A673 (cell line): ENCODE measurements around the gene FGFR1OP2. TPM values are rescaled to one million over a fixed set of nuclear protein-coding genes. Genes with fewer than 3 reads are reported as not detected.

Experiments used
- BruUV-seq: library from RNA; stranded (reverse); fragments of 400-500 nt; replicated peaks from 2 replicates; lab custom pipeline; 2021; lab: Mats Ljungman, UMichigan
- CTCF ChIA-PET: fragments of 300-600 bp; sonication (Branson Sonifier 250); formaldehyde crosslinking; loops from one replicate; lab custom pipeline; 2022; ENCODE audit warnings: antibody characterized with exemption; lab: Charles Lee
- POLR2A ChIA-PET: fragments of 300-600 bp; sonication (Branson Sonifier 250); formaldehyde crosslinking; loops from one replicate; lab custom pipeline; 2022; ENCODE audit warnings: antibody characterized with exemption; ENCODE audit not compliant: low non-redundant PET; lab: Charles Lee
- DNase-seq: peaks from one replicate; pipeline ENCODE4 v3.0.0-alpha.2; 2015; ENCODE audit warnings: low spot score
- H3K27ac ChIP-seq: fragments of 200-600 bp; sonication (generic); 2 replicates; pipeline ENCODE4 v1.5.1; 2016; ENCODE audit warnings: mixed run types, low read depth, mild to moderate bottlenecking, mixed read lengths, antibody characterized with exemption, low read length; ENCODE audit not compliant: poor library complexity, severe bottlenecking
- H3K27me3 ChIP-seq: fragments of 200-600 bp; sonication (generic); replicated peaks from 2 replicates; pipeline ENCODE4 v1.6.1; 2017; ENCODE audit warnings: mixed run types, low read depth, mild to moderate bottlenecking, mixed read lengths, antibody characterized with exemption, low read length; ENCODE audit not compliant: insufficient read depth, poor library complexity
- H3K36me3 ChIP-seq: fragments of 200-600 bp; sonication (generic); 2 replicates; pipeline ENCODE4 v1.6.1; 2016; ENCODE audit warnings: mixed run types, mild to moderate bottlenecking, mixed read lengths, antibody characterized with exemption, low read length; ENCODE audit not compliant: insufficient read depth, poor library complexity, severe bottlenecking
- H3K4me1 ChIP-seq: fragments of 200-600 bp; sonication (generic); 2 replicates; pipeline ENCODE4 v1.6.1; 2017; ENCODE audit warnings: mixed run types, mild to moderate bottlenecking, mixed read lengths, antibody characterized with exemption, low read length; ENCODE audit not compliant: insufficient read depth, poor library complexity, severe bottlenecking
- H3K4me3 ChIP-seq: fragments of 200-600 bp; sonication (generic); 2 replicates; pipeline ENCODE4 v1.5.1; 2016; ENCODE audit warnings: low read depth, mixed run types, mild to moderate bottlenecking, mixed read lengths, low read length; ENCODE audit not compliant: poor library complexity, severe bottlenecking
- H3K9me3 ChIP-seq: fragments of 200-600 bp; sonication (generic); 2 replicates; pipeline ENCODE4 v1.6.1; 2016; ENCODE audit warnings: mixed run types, low read depth, mild to moderate bottlenecking, mixed read lengths, antibody characterized with exemption, low read length; ENCODE audit not compliant: poor library complexity, severe bottlenecking
- CTCF ChIP-seq: fragments of 300-800, 200-600 bp; sonication (generic); conservative IDR thresholded peaks from 2 replicates; pipeline ENCODE4 v1.5.1; 2017; ENCODE audit warnings: low read depth, mild to moderate bottlenecking, antibody characterized with exemption, low read length, moderate library complexity, mixed read lengths
- EZH2 ChIP-seq: fragments of 200-600 bp; sonication (generic); IDR thresholded peaks from 2 replicates; pipeline ENCODE4 v1.6.1; 2017; ENCODE audit warnings: borderline replicate concordance, low read depth, mild to moderate bottlenecking, mixed read lengths, antibody characterized with exemption, low read length; ENCODE audit not compliant: poor library complexity, severe bottlenecking
- intact Hi-C: fragments of 100-400 bp; cut with micrococcal nuclease; formaldehyde crosslinking; loops from one replicate; pipeline ENCODE4 v1.10.0; 2022; ENCODE audit not compliant: unreplicated experiment
- total RNA-seq: library from RNA; stranded (reverse); gene quantifications from 2 replicates; pipeline ENCODE4 v1.2.3, GENCODE V29; 2021

Gene FGFR1OP2
- total RNA-seq, 1 experiment from 2014 or later, result 40.3 TPM

- BruUV-seq, result no TSS peak
- POLR2A ChIA-PET, result no interaction called here
- Histone ChIP-seq H3K4me1 (no peaks in the 10 kb centered on the region), H3K27ac (no peak overlapping the region), H3K4me3 (no peak overlapping the region), H3K36me3 (peaks cover 54% of the 10 kb centered on the region), H3K9me3 (peaks cover 5% of the 10 kb centered on the region), H3K27me3 (no peaks in the 10 kb centered on the region)
- no peak for DNase-seq
- CTCF ChIA-PET, result no interaction called here
- TF ChIP-seq CTCF, result no peak
- TF ChIP-seq EZH2, result no peak
- intact Hi-C loops, result no loop called here
These were observed 31.6 kb upstream of the FGFR1OP2 start for GRCh38 chr12:26906704-26907103.

GRCh38 chr12:26918321-26919215 lies 19.7 kb upstream of the FGFR1OP2 start:
- TF ChIP-seq CTCF (0 out of 2 replicates have a peak, but pooled peaks have one; percentile 37), EZH2 (no peak)
- ChIA-PET POLR2A (no interaction called here), CTCF (interaction anchor here (0.6 kb wide), 1 partner anchor 22 kb away, joined by 3 read pairs; no protein-coding TSS in a partner anchor)
- Histone ChIP-seq H3K4me1 (peaks cover 4% of the 10 kb centered on the region), H3K27ac (peak overlapping the region; percentile 30), H3K27me3 (no peaks in the 10 kb centered on the region), H3K36me3 (peaks cover 45% of the 10 kb centered on the region), H3K9me3 (no peaks in the 10 kb centered on the region), H3K4me3 (no peak overlapping the region)
- no TSS peak for BruUV-seq
- intact Hi-C loops, result loop anchor here (5.0 kb wide), 1 partner anchor 94 kb away; the partner anchor contains the start of gene TM7SF3
- DNase-seq, result peak; percentile 4

GRCh38 chr12:26919216-26919555 lies 19.1 kb upstream of the FGFR1OP2 start:
- H3K27ac ChIP-seq, result no peak overlapping the region
- ChIA-PET POLR2A (no interaction called here), CTCF (no interaction called here)
- H3K36me3 ChIP-seq, result peaks cover 45% of the 10 kb centered on the region
- BruUV-seq, result no TSS peak
- no peak overlapping the region for H3K4me3 ChIP-seq
- no peaks in the 10 kb centered on the region for H3K9me3 ChIP-seq
- H3K4me1 ChIP-seq, result peaks cover 4% of the 10 kb centered on the region
- no peak for DNase-seq
- no peaks in the 10 kb centered on the region for H3K27me3 ChIP-seq
- intact Hi-C loops, result loop anchor here (5.0 kb wide), 1 partner anchor 93 kb away; the partner anchor contains the start of gene TM7SF3
- TF ChIP-seq EZH2 (no peak), CTCF (no peak)
